SK-N-SH treated with all-trans-retinoic acid at 6 μM for 48 hours (cell line): ENCODE results near the gene KCTD1.

Experiments used
- BACH2 ChIP-seq: fragments of 250-450 bp; sonication (Bioruptor Pico); IDR thresholded peaks from 2 replicates; pipeline ENCODE4 v1.9.0; 2021; ENCODE audit warnings: mild to moderate bottlenecking, borderline replicate concordance
- CREB5 ChIP-seq: fragments of 250-450 bp; sonication (Bioruptor Pico); IDR thresholded peaks from 2 replicates; pipeline ENCODE4 v1.5.1; 2020; ENCODE audit warnings: low read depth, mild to moderate bottlenecking, moderate library complexity
- ISL1 ChIP-seq: fragments of 250-450 bp; sonication (Bioruptor Pico); IDR thresholded peaks from 2 replicates; pipeline ENCODE4 v2.1.2; 2022; ENCODE audit warnings: mild to moderate bottlenecking, moderate library complexity
- OSR1 ChIP-seq: fragments of 250-450 bp; sonication (Bioruptor Pico); IDR thresholded peaks from 2 replicates; pipeline ENCODE4 v1.8.0; 2022; ENCODE audit warnings: moderate library complexity, mild to moderate bottlenecking, inconsistent platforms
- PATZ1 ChIP-seq: fragments of 250-450 bp; sonication (Bioruptor Pico); IDR thresholded peaks from 2 replicates; pipeline ENCODE4 v1.8.0; 2020; ENCODE audit warnings: mild to moderate bottlenecking, moderate library complexity, borderline replicate concordance
- PPARA ChIP-seq: fragments of 250-450 bp; sonication (Bioruptor Pico); IDR thresholded peaks from 2 replicates; pipeline ENCODE4 v1.5.0; 2020; ENCODE audit warnings: mild to moderate bottlenecking, borderline replicate concordance
- TCF4 ChIP-seq: fragments of 250-450 bp; sonication (Bioruptor Pico); IDR thresholded peaks from 2 replicates; pipeline ENCODE4 v1.8.0; 2021; ENCODE audit warnings: mild to moderate bottlenecking, moderate library complexity, borderline replicate concordance
- ZFP3 ChIP-seq: fragments of 250-450 bp; sonication (Bioruptor Pico); IDR thresholded peaks from 2 replicates; pipeline ENCODE4 v1.5.0; 2020; ENCODE audit warnings: mild to moderate bottlenecking, moderate library complexity
- ZFP30 ChIP-seq: fragments of 450-650 bp; formaldehyde crosslinking; IDR thresholded peaks from 2 replicates; pipeline ENCODE4 v1.5.0; 2022; ENCODE audit warnings: mild to moderate bottlenecking, moderate library complexity
- ZNF8 ChIP-seq: fragments of 450-650 bp; formaldehyde crosslinking; IDR thresholded peaks from 2 replicates; pipeline ENCODE4 v1.5.0; 2020; ENCODE audit warnings: mild to moderate bottlenecking, moderate library complexity

- TF ChIP-seq PATZ1 (CRISPR knock-in tag) (no peak), BACH2 (CRISPR knock-in tag) (no peak), ISL1 (CRISPR knock-in tag) (no peak), CREB5 (no peak), ZNF8 (no peak), ZFP3 (CRISPR knock-in tag) (no peak), TCF4 (CRISPR knock-in tag) (no peak), PPARA (CRISPR knock-in tag) (no peak), ZFP30 (no peak), OSR1 (CRISPR knock-in tag) (no peak)
These were observed 51.8 kb downstream of the KCTD1 start for GRCh38 chr18:26496528-26496927.
